H9 (cell line): ENCODE measurements around the gene TSPYL4. TPM values are rescaled to one million over a fixed set of nuclear protein-coding genes. Genes with fewer than 3 reads are reported as not detected.

Experiments
- DNase-seq: peaks from one replicate; pipeline ENCODE4 v3.0.0-alpha.2; 2017
- H2AFZ ChIP-seq: one replicate; pipeline ENCODE4 v1.6.1; 2013; ENCODE audit warnings: mild to moderate bottlenecking, low read length, control low read depth, moderate library complexity
- H2AK5ac ChIP-seq: 2 replicates; pipeline ENCODE4 v1.6.1; 2013; ENCODE audit warnings: low read length, control low read depth, mixed read lengths; ENCODE audit not compliant: insufficient read length
- H2BK120ac ChIP-seq: one replicate; pipeline ENCODE4 v1.6.1; 2013; ENCODE audit warnings: low read depth, mild to moderate bottlenecking, low read length, control low read depth, inconsistent platforms; ENCODE audit not compliant: poor library complexity, severe bottlenecking
- H2BK12ac ChIP-seq: 2 replicates; pipeline ENCODE4 v1.6.1; 2013; ENCODE audit warnings: low read length, control low read depth, mixed read lengths, low read depth; ENCODE audit not compliant: insufficient read length
- H2BK15ac ChIP-seq: 2 replicates; pipeline ENCODE4 v1.6.1; 2013; ENCODE audit warnings: low read depth, low read length, control low read depth
- H2BK20ac ChIP-seq: one replicate; pipeline ENCODE4 v1.6.1; 2013; ENCODE audit warnings: low read depth, mild to moderate bottlenecking, low read length, control low read depth, inconsistent platforms; ENCODE audit not compliant: poor library complexity, severe bottlenecking
- H2BK5ac ChIP-seq: 2 replicates; pipeline ENCODE4 v1.6.1; 2013; ENCODE audit warnings: low read length, control low read depth, mixed read lengths; ENCODE audit not compliant: insufficient read length
- H3K14ac ChIP-seq: 2 replicates; pipeline ENCODE4 v1.6.1; 2013; ENCODE audit warnings: low read length, control low read depth; ENCODE audit not compliant: insufficient read depth
- H3K18ac ChIP-seq: 2 replicates; pipeline ENCODE4 v1.6.1; 2013; ENCODE audit warnings: low read depth, mild to moderate bottlenecking, mixed read lengths, low read length, control low read depth; ENCODE audit not compliant: insufficient read length
- H3K23ac ChIP-seq: 2 replicates; pipeline ENCODE4 v1.6.1; 2013; ENCODE audit warnings: low read length, control low read depth, mixed read lengths, low read depth; ENCODE audit not compliant: insufficient read length
- H3K23me2 ChIP-seq: 2 replicates; pipeline ENCODE4 v1.6.1; 2013; ENCODE audit warnings: low read depth, mild to moderate bottlenecking, mixed read lengths, low read length, control low read depth; ENCODE audit not compliant: insufficient read length, poor library complexity, severe bottlenecking
- H3K27ac ChIP-seq: 2 replicates; pipeline ENCODE4 v1.5.1; 2013; ENCODE audit warnings: low read length, control low read depth, mixed read lengths, low read depth; ENCODE audit not compliant: insufficient read length
- H3K27me3 ChIP-seq: 2 replicates; pipeline ENCODE4 v1.6.1; 2013; ENCODE audit warnings: low read length, control low read depth, inconsistent platforms; ENCODE audit not compliant: insufficient read depth
- H3K4ac ChIP-seq: 2 replicates; pipeline ENCODE4 v1.6.1; 2013; ENCODE audit warnings: low read depth, mild to moderate bottlenecking, control low read depth, inconsistent platforms, low read length, moderate library complexity
- H3K4me1 ChIP-seq: 2 replicates; pipeline ENCODE4 v1.6.1; 2013; ENCODE audit warnings: low read length, control low read depth, inconsistent platforms; ENCODE audit not compliant: insufficient read depth
- H3K4me2 ChIP-seq: 2 replicates; pipeline ENCODE4 v1.6.1; 2013; ENCODE audit warnings: low read length, control low read depth, mixed read lengths; ENCODE audit not compliant: insufficient read length, insufficient read depth
- H3K56ac ChIP-seq: 2 replicates; pipeline ENCODE4 v1.6.1; 2013; ENCODE audit warnings: low read depth, mild to moderate bottlenecking, mixed read lengths, low read length, control low read depth; ENCODE audit not compliant: insufficient read length
- H3K79me1 ChIP-seq: 2 replicates; pipeline ENCODE4 v1.6.1; 2013; ENCODE audit warnings: low read depth, mild to moderate bottlenecking, moderate library complexity, low read length, control low read depth, inconsistent platforms; ENCODE audit not compliant: insufficient read depth, poor library complexity, severe bottlenecking
- H3K79me2 ChIP-seq: 2 replicates; pipeline ENCODE4 v1.6.1; 2013; ENCODE audit warnings: low read length, control low read depth, inconsistent platforms; ENCODE audit not compliant: insufficient read depth
- H3K9ac ChIP-seq: 2 replicates; pipeline ENCODE4 v1.6.1; 2013; ENCODE audit warnings: low read length, control low read depth, mixed read lengths; ENCODE audit not compliant: insufficient read length; ENCODE audit errors: extremely low read depth
- H3K9me3 ChIP-seq: one replicate; pipeline ENCODE4 v1.6.1; 2013; ENCODE audit warnings: low read depth, low read length, inconsistent platforms; ENCODE audit not compliant: control insufficient read depth
- H3T11ph ChIP-seq: one replicate; pipeline ENCODE4 v1.6.1; 2013; ENCODE audit warnings: mild to moderate bottlenecking, low read length, control low read depth, inconsistent platforms
- H4K20me1 ChIP-seq: one replicate; pipeline ENCODE4 v1.6.1; 2013; ENCODE audit not compliant: control insufficient read depth, insufficient read length, insufficient read depth
- H4K5ac ChIP-seq: 2 replicates; pipeline ENCODE4 v1.6.1; 2013; ENCODE audit warnings: low read depth, mild to moderate bottlenecking, mixed read lengths, low read length, control low read depth; ENCODE audit not compliant: insufficient read length
- H4K8ac ChIP-seq: replicated peaks from 2 replicates; pipeline ENCODE4 v1.6.1; 2013; ENCODE audit warnings: low read length, control low read depth, mixed read lengths, low read depth; ENCODE audit not compliant: insufficient read length
- H4K91ac ChIP-seq: 2 replicates; pipeline ENCODE4 v1.6.1; 2013; ENCODE audit warnings: low read depth, mild to moderate bottlenecking, moderate library complexity, mixed read lengths, low read length, control low read depth; ENCODE audit not compliant: insufficient read length
- H3K27ac Mint-ChIP-seq, 3 experiments: 2 replicates in 2 of 3; 3 replicates in 1 of 3; pipeline ENCODE4 v1.8.0; 2020 to 2021; ENCODE audit warnings: mixed read lengths in 3 of 3, mild to moderate bottlenecking in 1 of 3, moderate library complexity in 1 of 3
- H3K27me3 Mint-ChIP-seq: 2 replicates; pipeline ENCODE4 v1.8.0; 2021; ENCODE audit warnings: low read depth, mild to moderate bottlenecking, moderate library complexity, mixed read lengths
- H3K36me3 Mint-ChIP-seq, 3 experiments: 2 replicates in 2 of 3; 3 replicates in 1 of 3; pipeline ENCODE4 v1.8.0; 2020 to 2021; ENCODE audit warnings: low read depth in 3 of 3, mixed read lengths in 3 of 3; ENCODE audit not compliant: insufficient read depth in 1 of 3
- H3K4me1 Mint-ChIP-seq, 2 experiments: 2 replicates each; pipeline ENCODE4 v1.8.0; 2020; ENCODE audit warnings: mixed read lengths in 2 of 2
- H3K4me3 Mint-ChIP-seq, 2 experiments: 2 replicates in 1 of 2; 3 replicates in 1 of 2; pipeline ENCODE4 v1.8.0; 2020 to 2021; ENCODE audit warnings: mild to moderate bottlenecking in 2 of 2, mixed read lengths in 2 of 2, moderate library complexity in 1 of 2
- H3K9me3 Mint-ChIP-seq, 2 experiments: 2 replicates in 1 of 2; 3 replicates in 1 of 2; pipeline ENCODE4 v1.8.0; 2020; ENCODE audit warnings: mild to moderate bottlenecking in 2 of 2, mixed read lengths in 2 of 2, moderate library complexity in 1 of 2
- WGBS: extraction: QIAGEN DNeasy Blood & Tissue Kit; methylation state at CpG from one replicate; pipeline ENCODE4 v1.1.7; 2013; ENCODE audit warnings: missing lambda C conversion rate, low lambda C conversion rate, mixed read lengths; ENCODE audit not compliant: insufficient read length; ENCODE audit errors: extremely low coverage; 5-methylcytosine and 5-hydroxymethylcytosine counted together
- total RNA-seq: library from RNA; stranded (reverse); gene quantifications from 2 replicates; pipeline ENCODE4 v1.2.1, GENCODE V29; 2021
- TF ChIP-seq, protein P1 (sequence below): fragments of 200-600 bp; sonication (generic); conservative IDR thresholded peaks from 3 replicates; pipeline ENCODE4 v1.8.0; 2021; ENCODE audit warnings: antibody characterized with exemption, mild to moderate bottlenecking

The TSPYL4 gene
- total RNA-seq, 1 experiment from 2014 or later, result 19.0 TPM

- Histone ChIP-seq H3K4me2 (no peak overlapping the region), H3T11ph (no peak overlapping the region), H2BK120ac (no peak overlapping the region), H3K23me2 (no peaks in the 10 kb centered on the region), H3K9ac (no peak overlapping the region), H2BK5ac (no peak overlapping the region), H3K23ac (no peak overlapping the region), H3K27ac (no peak overlapping the region), H2BK15ac (no peak overlapping the region), H2BK12ac (no peak overlapping the region), H3K9me3 (no peaks in the 10 kb centered on the region), H3K79me1 (no peaks in the 10 kb centered on the region), H3K4ac (no peak overlapping the region), H2BK20ac (no peak overlapping the region), H4K5ac (no peak overlapping the region), H3K79me2 (no peaks in the 10 kb centered on the region), H4K8ac (no peak overlapping the region), H2AK5ac (no peak overlapping the region), H3K27me3 (no peaks in the 10 kb centered on the region), H2AFZ (no peak overlapping the region), H3K14ac (no peak overlapping the region), H3K4me1 (no peaks in the 10 kb centered on the region), H3K56ac (no peak overlapping the region), H4K20me1 (no peaks in the 10 kb centered on the region), H4K91ac (no peak overlapping the region), H3K18ac (no peak overlapping the region)
- H3K27ac Mint-ChIP-seq, result no peak overlapping the region
- H3K36me3 Mint-ChIP-seq, result no peaks in the 10 kb centered on the region
- WGBS, result no CpG with 5 or more reads among the region's 2 CpGs
- H3K27me3 Mint-ChIP-seq, result no peaks in the 10 kb centered on the region
- TF ChIP-seq, protein P1, sequence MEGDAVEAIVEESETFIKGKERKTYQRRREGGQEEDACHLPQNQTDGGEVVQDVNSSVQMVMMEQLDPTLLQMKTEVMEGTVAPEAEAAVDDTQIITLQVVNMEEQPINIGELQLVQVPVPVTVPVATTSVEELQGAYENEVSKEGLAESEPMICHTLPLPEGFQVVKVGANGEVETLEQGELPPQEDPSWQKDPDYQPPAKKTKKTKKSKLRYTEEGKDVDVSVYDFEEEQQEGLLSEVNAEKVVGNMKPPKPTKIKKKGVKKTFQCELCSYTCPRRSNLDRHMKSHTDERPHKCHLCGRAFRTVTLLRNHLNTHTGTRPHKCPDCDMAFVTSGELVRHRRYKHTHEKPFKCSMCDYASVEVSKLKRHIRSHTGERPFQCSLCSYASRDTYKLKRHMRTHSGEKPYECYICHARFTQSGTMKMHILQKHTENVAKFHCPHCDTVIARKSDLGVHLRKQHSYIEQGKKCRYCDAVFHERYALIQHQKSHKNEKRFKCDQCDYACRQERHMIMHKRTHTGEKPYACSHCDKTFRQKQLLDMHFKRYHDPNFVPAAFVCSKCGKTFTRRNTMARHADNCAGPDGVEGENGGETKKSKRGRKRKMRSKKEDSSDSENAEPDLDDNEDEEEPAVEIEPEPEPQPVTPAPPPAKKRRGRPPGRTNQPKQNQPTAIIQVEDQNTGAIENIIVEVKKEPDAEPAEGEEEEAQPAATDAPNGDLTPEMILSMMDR, result no peak
- no peaks in the 10 kb centered on the region for H3K9me3 Mint-ChIP-seq
- H3K4me1 Mint-ChIP-seq, result no peaks in the 10 kb centered on the region
- no peak for DNase-seq
- no peak overlapping the region for H3K4me3 Mint-ChIP-seq
These were observed 52.3 kb downstream of the TSPYL4 start for GRCh38 chr6:116201538-116201937.
